Right lobe of liver (tissue), 6 donors: Measurements from ENCODE around the gene PRR14. TPM values are rescaled to one million over a fixed set of nuclear protein-coding genes. Genes with fewer than 3 reads are reported as not detected.

Experiments
- ATAC-seq, 4 donors: fragments of 200-7000 bp; cut with Tn5 transposase; one replicate each; pipeline ENCODE4 v1.9.1; 2020; ENCODE audit warnings: mild to moderate bottlenecking in 4 of 4, moderate library complexity in 4 of 4
- DNase-seq, 3 donors: peaks; one replicate each; pipeline ENCODE4 v3.0.0-alpha.2; 2020
- H3K27ac ChIP-seq, 3 donors: fragments of 200-600 bp; one replicate each; pipeline ENCODE4 v1.8.0; 2022
- H3K27me3 ChIP-seq, 2 donors: fragments of 200-600 bp; one replicate each; pipeline ENCODE4 v1.8.0; 2022
- H3K36me3 ChIP-seq, 4 donors: fragments of 200-600 bp; sonication (generic) in 1 of 4; one replicate each; pipeline versions ENCODE4 v1.5.1 to v1.8.0; 2017 to 2022; ENCODE audit warnings: control low read depth in 1 of 4
- H3K4me1 ChIP-seq, 4 donors: fragments of 200-600 bp; sonication (generic) in 1 of 4; one replicate each; pipeline versions ENCODE4 v1.5.1 to v1.8.0; 2017 to 2022; ENCODE audit warnings: control low read depth in 1 of 4
- H3K4me3 ChIP-seq, 3 donors: fragments of 200-600 bp; one replicate each; pipeline ENCODE4 v1.8.0; 2022
- H3K9me3 ChIP-seq, 4 donors: fragments of 200-600 bp; sonication (generic) in 1 of 4; one replicate each; pipeline versions ENCODE4 v1.5.1 to v1.8.0; 2017 to 2022; ENCODE audit warnings: control low read depth in 1 of 4
- CTCF ChIP-seq, 4 donors: fragments of 200-600 bp in 3 of 4; fragments of 450-650 bp in 1 of 4; IDR thresholded peaks; one replicate each; pipeline versions ENCODE4 v1.5.1 to v1.8.0; 2016 to 2022; ENCODE audit warnings: antibody characterized with exemption in 4 of 4, mild to moderate bottlenecking in 2 of 4
- POLR2A ChIP-seq: fragments of 450-650 bp; IDR thresholded peaks from one replicate; pipeline ENCODE4 v1.6.1; 2017; ENCODE audit warnings: antibody characterized with exemption, mild to moderate bottlenecking
- WGBS: methylation state at CpG from one replicate; pipeline ENCODE4 v1.1.6; 2018; ENCODE audit warnings: low coverage, low lambda C conversion rate; ENCODE audit not compliant: insufficient coverage; ENCODE audit errors: missing lambda C conversion rate; 5-methylcytosine and 5-hydroxymethylcytosine counted together
- intact Hi-C, 2 donors: fragments of 100-400 bp; cut with DNase I; formaldehyde crosslinking; loops; one replicate each; pipeline versions ENCODE4 v1.11.2 to v1.14.1; 2022
- total RNA-seq, 6 experiments: library from RNA; depleted of rRNA in 2 of 6; stranded (reverse); fragments of >200 nt in 2 of 6; fragmentation: NEBNext Ultra II Directional in 3 of 6; extraction: Animal tissue kit (Norgen Biotek cat#: 25700) in 3 of 6; gene quantifications; one replicate each; pipeline versions ENCODE4 v1.1.0 to v1.2.4, GENCODE V29; 2016 to 2023
- donor health status: DM: no; HTN: yes; CAD: no.
- donor health status: DM: no; HTN: no; CAD: no.
- donor health status: DM: no; HTN: no; CAD: no.
- donor health status: DM: no; HTN: yes; CAD: no.
- donor health status: DM: no; HTN: yes; CAD: no.

The PRR14 gene
- total RNA-seq, 6 experiments from 2014 or later = 12.8 to 23.0 (median 17.6) TPM

- DNase-seq (no peak), ATAC-seq (no peak)
- Histone ChIP-seq H3K27me3 (no peaks in the 10 kb centered on the region), H3K36me3 (no peaks in the 10 kb centered on the region), H3K9me3 (no peaks in the 10 kb centered on the region), H3K4me3 (no peak overlapping the region), H3K4me1 (peaks cover 0 to 23% (median 4%) of the 10 kb centered on the region in 4 donors), H3K27ac (no peak overlapping the region)
- 57% methylated on average over 3 of the region's 3 CpGs for WGBS
- TF ChIP-seq POLR2A (no peak), CTCF (IDR thresholded peaks at IDR 0.05) (no peak)
- intact Hi-C loops = loop anchor here in 1 of 2 donors (10.0 kb wide), 1 partner anchor 195 kb away; no protein-coding TSS in a partner anchor
Observed at GRCh38 chr16:30620169-30620568, 30.6 kb upstream of the PRR14 start.

- Histone ChIP-seq H3K27ac (no peak overlapping the region), H3K4me3 (no peak overlapping the region), H3K36me3 (no peaks in the 10 kb centered on the region), H3K27me3 (no peaks in the 10 kb centered on the region), H3K4me1 (peaks cover 0 to 23% (median 4%) of the 10 kb centered on the region in 4 donors), H3K9me3 (no peaks in the 10 kb centered on the region)
- no peak for TF ChIP-seq CTCF (IDR thresholded peaks at IDR 0.05)
- no peak for TF ChIP-seq POLR2A
- 85% methylated on average over 4 of the region's 5 CpGs for WGBS
- intact Hi-C loops = loop anchor here in 1 of 2 donors (10.0 kb wide), 1 partner anchor 197 kb away; no protein-coding TSS in a partner anchor
- no peak for ATAC-seq
- DNase-seq = no peak
Observed at GRCh38 chr16:30621765-30622164, 29.0 kb upstream of the PRR14 start.

- Histone ChIP-seq H3K9me3 (no peaks in the 10 kb centered on the region), H3K27me3 (no peaks in the 10 kb centered on the region), H3K4me3 (no peak overlapping the region), H3K36me3 (no peaks in the 10 kb centered on the region), H3K27ac (no peak overlapping the region), H3K4me1 (peaks cover 0 to 23% (median 4%) of the 10 kb centered on the region in 4 donors)
- intact Hi-C loops = loop anchor here in 1 of 2 donors (10.0 kb wide), 1 partner anchor 198 kb away; no protein-coding TSS in a partner anchor
- TF ChIP-seq POLR2A (no peak), CTCF (IDR thresholded peaks at IDR 0.05) (no peak)
- DNase-seq (no peak), ATAC-seq (peak in 1 of 4 donors; percentile 8)
- WGBS = 38% methylated on average over 10 of the region's 10 CpGs
Observed at GRCh38 chr16:30622455-30623032, 28.2 kb upstream of the PRR14 start.

GRCh38 chr16:30623536-30624283, 27.1 kb upstream of the PRR14 start:
- intact Hi-C loops = loop anchor here in 1 of 2 donors (10.0 kb wide), 1 partner anchor 199 kb away; no protein-coding TSS in a partner anchor
- no peak for TF ChIP-seq CTCF (IDR thresholded peaks at IDR 0.05)
- TF ChIP-seq POLR2A = no peak
- H3K36me3 ChIP-seq = no peaks in the 10 kb centered on the region
- WGBS = 48% methylated on average over 7 of the region's 11 CpGs
- H3K4me3 ChIP-seq = no peak overlapping the region
- ATAC-seq (peak; percentile 62 to 83 (median 80)), DNase-seq (no peak)
- no peaks in the 10 kb centered on the region for H3K27me3 ChIP-seq
- no peaks in the 10 kb centered on the region for H3K9me3 ChIP-seq
- peak overlapping the region in 1 of 3 donors; percentile 11 for H3K27ac ChIP-seq
- peaks cover 0 to 28% (median 4%) of the 10 kb centered on the region in 4 donors for H3K4me1 ChIP-seq
